ENCODE data around the gene CLEC10A. TPM values are rescaled to one million over a fixed set of nuclear protein-coding genes. Genes with fewer than 3 reads are reported as not detected.

Gene CLEC10A
- total and polyA plus RNA-seq, 2 experiments from 2014 or later: not detected

GRCh38 chr17:7072406-7072805 is 7.6 kb downstream of the CLEC10A start (continued):
- TF ChIP-seq, protein P1, sequence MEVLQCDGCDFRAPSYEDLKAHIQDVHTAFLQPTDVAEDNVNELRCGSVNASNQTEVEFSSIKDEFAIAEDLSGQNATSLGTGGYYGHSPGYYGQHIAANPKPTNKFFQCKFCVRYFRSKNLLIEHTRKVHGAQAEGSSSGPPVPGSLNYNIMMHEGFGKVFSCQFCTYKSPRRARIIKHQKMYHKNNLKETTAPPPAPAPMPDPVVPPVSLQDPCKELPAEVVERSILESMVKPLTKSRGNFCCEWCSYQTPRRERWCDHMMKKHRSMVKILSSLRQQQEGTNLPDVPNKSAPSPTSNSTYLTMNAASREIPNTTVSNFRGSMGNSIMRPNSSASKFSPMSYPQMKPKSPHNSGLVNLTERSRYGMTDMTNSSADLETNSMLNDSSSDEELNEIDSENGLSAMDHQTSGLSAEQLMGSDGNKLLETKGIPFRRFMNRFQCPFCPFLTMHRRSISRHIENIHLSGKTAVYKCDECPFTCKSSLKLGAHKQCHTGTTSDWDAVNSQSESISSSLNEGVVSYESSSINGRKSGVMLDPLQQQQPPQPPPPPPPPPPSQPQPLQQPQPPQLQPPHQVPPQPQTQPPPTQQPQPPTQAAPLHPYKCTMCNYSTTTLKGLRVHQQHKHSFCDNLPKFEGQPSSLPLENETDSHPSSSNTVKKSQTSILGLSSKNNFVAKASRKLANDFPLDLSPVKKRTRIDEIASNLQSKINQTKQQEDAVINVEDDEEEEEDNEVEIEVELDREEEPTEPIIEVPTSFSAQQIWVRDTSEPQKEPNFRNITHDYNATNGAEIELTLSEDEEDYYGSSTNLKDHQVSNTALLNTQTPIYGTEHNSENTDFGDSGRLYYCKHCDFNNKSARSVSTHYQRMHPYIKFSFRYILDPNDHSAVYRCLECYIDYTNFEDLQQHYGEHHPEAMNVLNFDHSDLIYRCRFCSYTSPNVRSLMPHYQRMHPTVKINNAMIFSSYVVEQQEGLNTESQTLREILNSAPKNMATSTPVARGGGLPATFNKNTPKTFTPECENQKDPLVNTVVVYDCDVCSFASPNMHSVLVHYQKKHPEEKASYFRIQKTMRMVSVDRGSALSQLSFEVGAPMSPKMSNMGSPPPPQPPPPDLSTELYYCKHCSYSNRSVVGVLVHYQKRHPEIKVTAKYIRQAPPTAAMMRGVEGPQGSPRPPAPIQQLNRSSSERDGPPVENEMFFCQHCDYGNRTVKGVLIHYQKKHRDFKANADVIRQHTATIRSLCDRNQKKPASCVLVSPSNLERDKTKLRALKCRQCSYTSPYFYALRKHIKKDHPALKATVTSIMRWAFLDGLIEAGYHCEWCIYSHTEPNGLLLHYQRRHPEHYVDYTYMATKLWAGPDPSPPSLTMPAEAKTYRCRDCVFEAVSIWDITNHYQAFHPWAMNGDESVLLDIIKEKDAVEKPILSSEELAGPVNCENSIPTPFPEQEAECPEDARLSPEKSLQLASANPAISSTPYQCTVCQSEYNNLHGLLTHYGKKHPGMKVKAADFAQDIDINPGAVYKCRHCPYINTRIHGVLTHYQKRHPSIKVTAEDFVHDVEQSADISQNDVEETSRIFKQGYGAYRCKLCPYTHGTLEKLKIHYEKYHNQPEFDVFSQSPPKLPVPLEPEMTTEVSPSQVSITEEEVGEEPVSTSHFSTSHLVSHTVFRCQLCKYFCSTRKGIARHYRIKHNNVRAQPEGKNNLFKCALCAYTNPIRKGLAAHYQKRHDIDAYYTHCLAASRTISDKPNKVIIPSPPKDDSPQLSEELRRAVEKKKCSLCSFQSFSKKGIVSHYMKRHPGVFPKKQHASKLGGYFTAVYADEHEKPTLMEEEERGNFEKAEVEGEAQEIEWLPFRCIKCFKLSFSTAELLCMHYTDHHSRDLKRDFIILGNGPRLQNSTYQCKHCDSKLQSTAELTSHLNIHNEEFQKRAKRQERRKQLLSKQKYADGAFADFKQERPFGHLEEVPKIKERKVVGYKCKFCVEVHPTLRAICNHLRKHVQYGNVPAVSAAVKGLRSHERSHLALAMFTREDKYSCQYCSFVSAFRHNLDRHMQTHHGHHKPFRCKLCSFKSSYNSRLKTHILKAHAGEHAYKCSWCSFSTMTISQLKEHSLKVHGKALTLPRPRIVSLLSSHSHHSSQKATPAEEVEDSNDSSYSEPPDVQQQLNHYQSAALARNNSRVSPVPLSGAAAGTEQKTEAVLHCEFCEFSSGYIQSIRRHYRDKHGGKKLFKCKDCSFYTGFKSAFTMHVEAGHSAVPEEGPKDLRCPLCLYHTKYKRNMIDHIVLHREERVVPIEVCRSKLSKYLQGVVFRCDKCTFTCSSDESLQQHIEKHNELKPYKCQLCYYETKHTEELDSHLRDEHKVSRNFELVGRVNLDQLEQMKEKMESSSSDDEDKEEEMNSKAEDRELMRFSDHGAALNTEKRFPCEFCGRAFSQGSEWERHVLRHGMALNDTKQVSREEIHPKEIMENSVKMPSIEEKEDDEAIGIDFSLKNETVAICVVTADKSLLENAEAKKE (CRISPR knock-in tag; IDR thresholded peaks at IDR 0.05): no peak

GRCh38 chr17:7070712-7071111 is 9.3 kb downstream of the CLEC10A start:
- Histone ChIP-seq H3K79me2 (replicated peaks; ENCODE audit: insufficient read depth) (no peaks in the 10 kb centered on the region), H3K9me2 (ENCODE audit: insufficient read depth) (no peaks in the 10 kb centered on the region), H3K4me2 (no peak overlapping the region), H3K36me3 (ENCODE audit: insufficient read depth) (no peaks in the 10 kb centered on the region), H3K4me3 (no peak overlapping the region), H3F3A (replicated peaks; ENCODE audit: low read depth) (no peaks in the 10 kb centered on the region), H3K27me3 (ENCODE audit: insufficient read depth) (no peaks in the 10 kb centered on the region), H3K27ac (ENCODE audit: low read depth) (no peak overlapping the region), H3K4me1 (ENCODE audit: insufficient read depth) (no peaks in the 10 kb centered on the region), H4K20me1 (replicated peaks; ENCODE audit: insufficient read depth) (no peaks in the 10 kb centered on the region), H2AFZ (no peak overlapping the region)
- H3K27ac Mint-ChIP-seq: no peak overlapping the region
- peaks cover 9% of the 10 kb centered on the region for H3K27me3 Mint-ChIP-seq (ENCODE audit: insufficient read depth, low read depth, poor library complexity)
- TF ChIP-seq, protein P2, sequence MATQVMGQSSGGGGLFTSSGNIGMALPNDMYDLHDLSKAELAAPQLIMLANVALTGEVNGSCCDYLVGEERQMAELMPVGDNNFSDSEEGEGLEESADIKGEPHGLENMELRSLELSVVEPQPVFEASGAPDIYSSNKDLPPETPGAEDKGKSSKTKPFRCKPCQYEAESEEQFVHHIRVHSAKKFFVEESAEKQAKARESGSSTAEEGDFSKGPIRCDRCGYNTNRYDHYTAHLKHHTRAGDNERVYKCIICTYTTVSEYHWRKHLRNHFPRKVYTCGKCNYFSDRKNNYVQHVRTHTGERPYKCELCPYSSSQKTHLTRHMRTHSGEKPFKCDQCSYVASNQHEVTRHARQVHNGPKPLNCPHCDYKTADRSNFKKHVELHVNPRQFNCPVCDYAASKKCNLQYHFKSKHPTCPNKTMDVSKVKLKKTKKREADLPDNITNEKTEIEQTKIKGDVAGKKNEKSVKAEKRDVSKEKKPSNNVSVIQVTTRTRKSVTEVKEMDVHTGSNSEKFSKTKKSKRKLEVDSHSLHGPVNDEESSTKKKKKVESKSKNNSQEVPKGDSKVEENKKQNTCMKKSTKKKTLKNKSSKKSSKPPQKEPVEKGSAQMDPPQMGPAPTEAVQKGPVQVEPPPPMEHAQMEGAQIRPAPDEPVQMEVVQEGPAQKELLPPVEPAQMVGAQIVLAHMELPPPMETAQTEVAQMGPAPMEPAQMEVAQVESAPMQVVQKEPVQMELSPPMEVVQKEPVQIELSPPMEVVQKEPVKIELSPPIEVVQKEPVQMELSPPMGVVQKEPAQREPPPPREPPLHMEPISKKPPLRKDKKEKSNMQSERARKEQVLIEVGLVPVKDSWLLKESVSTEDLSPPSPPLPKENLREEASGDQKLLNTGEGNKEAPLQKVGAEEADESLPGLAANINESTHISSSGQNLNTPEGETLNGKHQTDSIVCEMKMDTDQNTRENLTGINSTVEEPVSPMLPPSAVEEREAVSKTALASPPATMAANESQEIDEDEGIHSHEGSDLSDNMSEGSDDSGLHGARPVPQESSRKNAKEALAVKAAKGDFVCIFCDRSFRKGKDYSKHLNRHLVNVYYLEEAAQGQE (IDR thresholded peaks at IDR 0.05; ENCODE audit: unreplicated experiment): no peak
- TF ChIP-seq EZH2phosphoT487 (IDR thresholded peaks at IDR 0.05; ENCODE audit: unreplicated experiment) (no peak), EZH2 (IDR thresholded peaks at IDR 0.05; ENCODE audit: low read depth, unreplicated experiment) (no peak)
- H3K36me3 Mint-ChIP-seq (ENCODE audit: low read depth): peaks cover 22% of the 10 kb centered on the region
- no peak for DNase-seq (ENCODE audit: low spot score)
- H3K4me1 Mint-ChIP-seq: no peaks in the 10 kb centered on the region
- H3K9me3 Mint-ChIP-seq: peaks cover 35% of the 10 kb centered on the region
- no peak for ATAC-seq
- H3K4me3 Mint-ChIP-seq: no peak overlapping the region

Data from GM23338 (cell line).